ENCODE measurements around the gene ARHGAP45. TPM values are rescaled to one million over a fixed set of nuclear protein-coding genes. Genes with fewer than 3 reads are reported as not detected.
A peak's percentile ranks its signal among the peaks of the same experiment; 100 is the strongest.
"Not testable (repeated sequence)": the region's sequence is repeated elsewhere in the genome, so short reads cannot be mapped to it uniquely, and the experiment has no call there.

ARHGAP45 gene
- total RNA-seq, 2 donors from 2014 or later, result 603 to 646 TPM

DNA sequence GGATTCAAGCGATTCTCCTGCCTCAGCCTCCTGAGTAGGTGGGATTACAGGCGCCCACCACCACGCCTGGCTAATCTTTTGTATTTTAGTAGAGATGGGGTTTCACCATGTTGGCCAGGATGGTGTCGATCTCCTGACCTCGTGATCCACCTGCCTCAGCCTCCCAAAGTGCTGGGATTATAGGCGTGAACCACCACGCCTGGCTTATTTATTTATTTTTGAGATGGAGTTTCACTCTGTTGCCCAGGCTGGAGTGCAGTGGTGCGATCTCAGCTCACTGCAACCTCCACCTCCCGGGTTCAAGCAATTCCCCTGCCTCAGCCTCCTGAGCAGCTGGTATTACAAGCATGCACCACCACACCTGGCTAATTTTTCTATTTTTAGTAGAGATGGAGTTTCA, 47.8 kb downstream of the ARHGAP45 start:
- peak overlapping the region; percentile 63 for H3K4me3 Mint-ChIP-seq
- not testable (repeated sequence) for ATAC-seq; H3K27ac Mint-ChIP-seq; H3K36me3 Mint-ChIP-seq (ENCODE audit: low read depth); H3K27me3 Mint-ChIP-seq; DNase-seq; H3K9me3 ChIP-seq (ENCODE audit: control insufficient read depth, low read length, poor library complexity, severe bottlenecking); H3K4me1 Mint-ChIP-seq

DNA sequence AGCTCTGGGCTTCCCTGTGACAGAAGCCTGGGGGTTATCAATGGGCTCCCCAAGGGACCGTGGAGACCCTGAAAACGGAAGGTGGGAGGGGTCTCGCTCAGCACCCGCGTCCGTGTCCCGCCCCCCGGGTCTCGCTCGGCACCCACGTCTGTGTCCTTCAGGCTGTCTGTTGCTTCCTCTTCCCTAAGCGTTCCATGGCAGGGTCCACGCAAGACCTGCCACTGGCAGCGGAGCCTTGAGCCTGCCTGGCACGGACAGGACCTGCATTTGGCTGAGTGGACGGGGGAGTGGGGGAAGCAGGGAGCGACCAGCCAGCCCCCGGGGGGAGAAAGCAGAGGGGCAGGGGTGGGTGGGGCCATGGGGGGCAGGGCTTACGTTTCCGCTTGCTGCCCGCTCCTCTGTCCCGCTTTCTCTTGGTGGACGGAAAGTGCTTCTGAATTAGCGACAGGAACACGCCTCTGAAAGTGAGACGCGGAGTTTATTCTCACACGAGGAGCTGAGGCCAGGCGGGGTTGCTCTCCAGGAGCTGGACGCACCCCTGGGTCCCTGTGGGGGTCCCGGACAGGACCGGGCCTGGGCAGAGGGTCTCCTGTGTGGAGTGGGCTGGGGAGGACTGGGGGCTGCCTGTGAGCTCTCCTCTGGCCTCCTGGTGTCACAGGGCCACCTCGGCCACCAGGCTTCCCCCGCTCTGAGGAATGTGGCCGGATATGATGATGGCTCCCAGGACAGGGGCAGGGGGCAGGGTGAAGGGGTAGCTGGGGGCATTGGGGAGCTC, 48.9 kb downstream of the ARHGAP45 start:
- Mint-ChIP-seq H3K4me1 (no peaks in the 10 kb centered on the region), H3K4me3 (no peak overlapping the region), H3K27ac (peak overlapping the region; percentile 6), H3K27me3 (no peaks in the 10 kb centered on the region), H3K36me3 (ENCODE audit: low read depth) (no peaks in the 10 kb centered on the region)
- DNase-seq (no peak), ATAC-seq (no peak)
- H3K9me3 ChIP-seq (ENCODE audit: control insufficient read depth, low read length, poor library complexity, severe bottlenecking), result no peaks in the 10 kb centered on the region

DNA sequence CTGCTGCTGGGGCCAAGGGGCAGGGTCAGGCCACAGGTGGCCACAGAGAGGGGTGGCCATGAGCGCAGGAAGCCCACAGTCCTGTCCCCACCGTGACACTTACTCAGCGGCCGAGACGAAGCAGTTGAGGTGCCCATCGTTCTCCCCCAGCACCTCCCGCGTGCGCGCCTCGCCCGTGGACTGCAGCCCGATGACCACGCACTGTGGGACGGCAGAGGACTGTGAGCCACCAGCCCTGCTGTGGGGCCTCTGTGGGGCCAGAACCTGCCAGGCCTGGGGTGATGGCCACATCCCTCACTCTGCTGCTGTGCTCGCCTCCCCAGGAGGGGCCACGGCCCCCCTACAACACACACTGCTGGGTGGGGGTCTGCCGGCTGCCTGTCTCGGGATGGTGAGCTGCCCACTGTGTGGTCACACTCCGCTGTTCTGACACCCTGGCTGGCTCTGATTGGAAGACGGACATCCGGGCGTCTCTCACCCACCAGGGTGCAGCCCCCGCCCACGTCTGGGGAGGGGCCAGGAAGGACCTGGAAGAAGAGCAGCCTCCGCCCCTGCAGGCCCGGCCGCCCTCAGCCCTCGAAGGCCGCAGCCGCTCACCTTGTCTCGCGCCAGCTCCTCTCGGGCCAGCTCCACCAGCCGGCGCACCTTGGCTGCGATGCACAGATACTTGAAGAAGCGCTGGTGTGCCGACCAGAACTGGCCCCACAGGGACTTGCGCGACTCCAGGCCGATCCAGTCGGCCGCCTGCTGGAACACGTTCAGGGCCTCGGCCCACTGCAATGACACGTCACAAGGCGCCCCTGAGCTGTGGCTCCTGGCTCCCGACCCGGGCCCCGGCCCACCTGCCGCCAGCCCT, 50.0 kb downstream of the ARHGAP45 start:
- H3K4me1 Mint-ChIP-seq, result peaks cover 2% of the 10 kb centered on the region
- no peaks in the 10 kb centered on the region for H3K27me3 Mint-ChIP-seq
- ATAC-seq (no peak), DNase-seq (peak in 1 of 3 donors; percentile 8)
- no peak overlapping the region for H3K27ac Mint-ChIP-seq
- no peak overlapping the region for H3K4me3 Mint-ChIP-seq
- H3K36me3 Mint-ChIP-seq (ENCODE audit: low read depth), result no peaks in the 10 kb centered on the region
- no peaks in the 10 kb centered on the region for H3K9me3 ChIP-seq (ENCODE audit: control insufficient read depth, low read length, poor library complexity, severe bottlenecking)

DNA sequence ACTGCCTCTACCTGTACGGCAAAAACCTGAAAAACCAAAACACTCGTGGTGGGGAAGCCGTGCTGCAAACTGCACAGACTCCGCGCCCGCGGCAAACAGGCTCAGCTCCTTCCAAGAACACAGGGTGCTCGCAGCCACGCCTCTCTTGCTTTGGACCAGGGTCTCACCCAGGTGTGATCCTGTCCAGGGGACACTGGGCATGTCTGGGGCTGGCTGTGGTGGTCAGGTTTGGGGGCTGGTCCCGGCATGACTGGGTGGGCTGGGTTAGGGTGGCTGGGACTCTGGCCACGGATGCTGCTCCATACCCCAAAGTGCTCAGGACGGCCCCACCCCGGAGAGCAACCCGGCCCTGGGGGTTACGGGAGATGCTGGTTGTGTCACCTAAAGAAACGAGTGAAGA, 50.7 kb downstream of the ARHGAP45 start:
- no peak for ATAC-seq

DNA sequence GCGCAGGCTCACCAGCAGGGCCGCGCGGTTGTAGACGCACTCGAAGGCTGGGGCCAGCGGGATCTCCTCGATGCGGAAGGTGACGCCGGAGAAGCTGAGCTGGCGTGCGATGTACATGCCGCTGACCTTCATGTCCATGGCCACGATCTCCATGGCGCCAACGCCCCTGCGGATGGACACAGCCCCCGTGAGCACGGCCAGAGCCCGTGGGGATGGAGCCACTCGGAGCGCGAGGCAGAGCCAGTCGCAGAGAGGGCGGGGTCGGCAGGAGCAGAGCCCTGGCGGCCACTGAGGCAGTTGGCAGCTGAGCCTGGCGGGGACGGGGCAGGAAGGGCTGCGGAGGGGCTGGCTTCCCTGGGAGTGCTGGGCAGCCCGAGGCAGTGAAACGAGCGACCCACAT, 52.0 kb downstream of the ARHGAP45 start:
- ATAC-seq (no peak), DNase-seq (no peak)
- no peaks in the 10 kb centered on the region for H3K36me3 Mint-ChIP-seq (ENCODE audit: low read depth)
- no peaks in the 10 kb centered on the region for H3K27me3 Mint-ChIP-seq
- H3K4me1 Mint-ChIP-seq, result peaks cover 3% of the 10 kb centered on the region
- no peaks in the 10 kb centered on the region for H3K9me3 ChIP-seq (ENCODE audit: control insufficient read depth, low read length, poor library complexity, severe bottlenecking)
- H3K4me3 Mint-ChIP-seq, result peak overlapping the region; percentile 33
- H3K27ac Mint-ChIP-seq, result no peak overlapping the region

More for the DNA sequence above, 50.7 kb downstream of the ARHGAP45 start:
- H3K27me3 Mint-ChIP-seq, result no peaks in the 10 kb centered on the region
- H3K4me3 Mint-ChIP-seq, result no peak overlapping the region
- H3K4me1 Mint-ChIP-seq, result peaks cover 2% of the 10 kb centered on the region
- no peaks in the 10 kb centered on the region for H3K36me3 Mint-ChIP-seq (ENCODE audit: low read depth)
- H3K9me3 ChIP-seq (ENCODE audit: control insufficient read depth, low read length, poor library complexity, severe bottlenecking), result no peaks in the 10 kb centered on the region
- DNase-seq, result no peak
- H3K27ac Mint-ChIP-seq, result no peak overlapping the region

DNA sequence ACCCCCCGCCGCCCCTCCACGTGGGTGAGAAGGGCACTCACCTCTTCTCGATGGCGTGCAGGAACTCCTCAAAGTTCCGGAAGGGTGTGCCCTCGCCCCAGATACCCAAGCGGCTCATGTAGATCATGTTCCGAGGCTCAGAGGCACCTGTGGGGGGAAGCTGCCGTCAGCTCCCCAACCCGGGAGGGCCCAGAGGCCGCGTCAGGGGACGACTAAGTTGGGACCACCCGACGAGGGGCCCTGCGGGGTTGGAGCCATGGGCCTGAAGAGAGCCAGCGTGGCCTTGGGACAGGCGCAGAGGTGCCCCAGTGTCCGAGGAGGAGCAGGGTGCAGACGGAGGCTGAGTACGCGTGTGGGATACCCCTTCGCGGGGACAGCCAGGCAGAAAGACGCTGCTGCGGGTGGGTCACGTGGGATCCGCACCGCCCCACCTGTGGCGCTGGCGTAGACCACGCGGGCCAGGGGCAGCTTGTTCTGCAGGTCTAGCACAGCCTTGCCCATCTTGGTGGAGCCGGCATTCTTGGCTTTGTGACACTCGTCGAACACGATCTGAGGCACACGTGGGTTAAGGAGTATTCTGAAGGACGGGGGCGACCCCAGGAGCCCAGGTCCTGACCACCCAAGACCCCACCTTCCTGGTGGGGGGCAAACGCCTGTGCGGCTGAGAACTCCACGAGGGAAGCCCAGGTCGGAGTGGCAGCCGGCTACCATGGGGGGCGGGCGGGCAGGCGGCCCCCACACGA, 52.7 kb downstream of the ARHGAP45 start:
- ATAC-seq (no peak), DNase-seq (no peak)
- H3K27me3 Mint-ChIP-seq, result no peaks in the 10 kb centered on the region
- H3K4me1 Mint-ChIP-seq, result peaks cover 3% of the 10 kb centered on the region
- no peak overlapping the region for H3K4me3 Mint-ChIP-seq
- no peaks in the 10 kb centered on the region for H3K9me3 ChIP-seq (ENCODE audit: control insufficient read depth, low read length, poor library complexity, severe bottlenecking)
- no peaks in the 10 kb centered on the region for H3K36me3 Mint-ChIP-seq (ENCODE audit: low read depth)
- H3K27ac Mint-ChIP-seq, result no peak overlapping the region

DNA sequence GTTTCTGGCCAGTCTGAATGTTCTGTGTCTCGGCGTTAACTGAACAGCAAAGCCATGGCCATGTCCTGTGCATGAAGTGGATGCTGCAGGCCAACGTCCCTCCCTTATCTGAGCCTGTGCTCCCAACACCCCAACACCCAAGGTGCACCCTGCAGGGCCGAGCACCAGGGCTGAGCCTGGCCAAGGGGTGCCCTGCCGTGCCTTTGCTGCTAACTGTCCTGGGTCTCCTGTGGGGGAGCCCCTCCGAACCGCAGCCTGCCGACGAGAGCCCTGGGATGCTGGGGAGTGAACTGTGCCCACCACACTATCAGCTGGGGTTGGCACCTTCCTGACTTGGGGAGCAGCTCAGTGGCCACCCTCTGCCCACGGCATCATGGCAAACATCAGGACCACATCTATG, 54.4 kb downstream of the ARHGAP45 start:
- no peak overlapping the region for H3K4me3 Mint-ChIP-seq
- H3K27ac Mint-ChIP-seq, result peak overlapping the region; percentile 39

DNA sequence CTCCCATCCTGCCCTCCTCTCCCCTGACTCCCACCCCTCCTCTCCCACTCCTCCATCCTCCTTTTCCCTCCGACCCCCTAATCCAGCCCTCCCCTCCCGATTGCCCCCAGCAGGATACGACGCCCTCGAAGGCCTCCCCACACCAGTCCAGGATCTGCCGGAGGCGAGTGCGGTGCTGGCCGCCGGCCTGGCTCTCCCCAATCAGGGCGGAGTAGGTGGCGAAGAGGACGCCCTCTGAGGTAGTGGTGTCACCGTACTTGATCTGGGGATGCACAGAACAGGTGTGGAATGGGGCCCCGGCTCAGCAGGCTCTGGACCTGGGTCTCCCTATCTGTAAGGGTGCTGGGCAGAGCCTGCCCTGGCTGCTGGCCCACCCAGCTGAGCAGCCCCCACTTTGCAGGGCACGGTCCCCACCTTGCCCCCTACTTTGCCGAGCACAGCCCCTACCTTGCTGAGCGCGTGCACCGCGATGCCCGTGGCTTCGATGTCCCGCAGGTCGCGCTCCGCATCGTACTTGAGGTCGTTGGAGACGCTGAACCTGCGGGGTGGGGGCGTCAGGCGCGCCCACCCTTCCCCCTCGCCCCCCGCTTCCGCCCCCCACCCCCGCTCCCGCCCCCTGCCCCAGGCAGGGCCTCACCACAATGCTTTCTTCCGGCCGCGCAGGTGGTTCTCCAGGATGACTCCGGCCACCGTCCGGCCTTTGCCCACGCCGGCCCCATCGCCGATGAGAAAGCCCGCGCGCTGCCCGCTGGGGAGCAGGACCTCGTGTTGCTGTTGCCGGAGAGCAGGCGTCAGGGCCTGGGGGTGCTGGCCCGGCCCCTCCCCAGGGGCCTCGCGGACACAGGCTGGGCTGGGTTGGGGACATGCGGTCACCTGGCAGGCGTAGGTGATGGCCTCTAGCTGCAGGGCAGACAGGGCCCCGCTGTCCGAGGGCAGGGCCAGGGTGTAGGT, 55.3 kb downstream of the ARHGAP45 start:
- no peak overlapping the region for H3K4me3 Mint-ChIP-seq
- H3K36me3 Mint-ChIP-seq (ENCODE audit: low read depth), result no peaks in the 10 kb centered on the region
- no peaks in the 10 kb centered on the region for H3K9me3 ChIP-seq (ENCODE audit: control insufficient read depth, low read length, poor library complexity, severe bottlenecking)
- no peak overlapping the region for H3K27ac Mint-ChIP-seq
- ATAC-seq (no peak), DNase-seq (no peak)
- peaks cover 5% of the 10 kb centered on the region for H3K4me1 Mint-ChIP-seq
- no peaks in the 10 kb centered on the region for H3K27me3 Mint-ChIP-seq

More for the DNA sequence above, 54.4 kb downstream of the ARHGAP45 start:
- no peak for DNase-seq
- H3K4me1 Mint-ChIP-seq, result peaks cover 5% of the 10 kb centered on the region
- ATAC-seq, result no peak
- H3K9me3 ChIP-seq (ENCODE audit: control insufficient read depth, low read length, poor library complexity, severe bottlenecking), result no peaks in the 10 kb centered on the region
- H3K36me3 Mint-ChIP-seq (ENCODE audit: low read depth), result no peaks in the 10 kb centered on the region
- H3K27me3 Mint-ChIP-seq, result no peaks in the 10 kb centered on the region

DNA sequence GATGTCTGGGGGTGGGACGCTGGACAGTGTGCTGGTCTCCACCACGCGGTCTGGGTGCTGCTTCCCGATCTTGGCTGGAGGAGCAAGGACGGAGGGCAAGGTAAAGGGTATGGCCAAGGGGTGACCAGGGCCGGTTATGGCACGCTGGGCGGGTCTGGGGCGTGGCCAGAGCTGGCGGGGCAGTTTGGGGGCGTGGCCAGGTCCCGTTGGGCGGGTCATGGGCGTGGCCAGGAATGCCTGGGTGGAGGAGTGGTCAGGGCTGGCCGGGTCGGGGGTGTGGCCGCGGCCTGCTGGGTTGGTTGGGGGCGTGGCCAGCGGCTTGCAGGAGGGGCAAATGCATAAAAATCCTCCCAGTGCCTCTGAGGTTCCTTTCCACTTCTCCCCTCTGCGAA, 56.0 kb downstream of the ARHGAP45 start:
- Mint-ChIP-seq H3K27ac (peak overlapping the region; percentile 27), H3K4me3 (no peak overlapping the region), H3K4me1 (peaks cover 7% of the 10 kb centered on the region), H3K36me3 (ENCODE audit: low read depth) (no peaks in the 10 kb centered on the region), H3K27me3 (no peaks in the 10 kb centered on the region)
- H3K9me3 ChIP-seq (ENCODE audit: control insufficient read depth, low read length, poor library complexity, severe bottlenecking), result no peaks in the 10 kb centered on the region
- no peak for DNase-seq
- peak; percentile 34 for ATAC-seq

DNA sequence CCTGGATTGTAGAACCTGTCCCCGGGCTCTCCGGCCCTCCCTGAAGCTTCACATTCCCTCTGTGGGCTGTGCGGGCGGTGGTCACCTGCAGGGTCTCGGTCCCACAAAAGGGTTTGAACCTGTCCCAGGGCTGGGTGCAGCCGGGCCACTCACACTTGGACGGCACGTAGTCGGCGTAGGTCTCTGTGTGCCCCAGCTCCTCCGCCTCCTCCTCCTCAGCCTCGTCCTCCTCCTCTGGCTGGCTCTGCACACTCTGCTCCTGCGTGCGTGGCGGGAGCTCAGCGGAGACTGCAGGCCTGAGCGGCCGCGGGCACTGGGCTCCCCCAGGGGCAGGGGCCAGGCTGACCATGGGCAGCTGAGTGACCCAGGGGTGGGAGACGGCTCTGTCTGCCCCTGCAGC, 56.4 kb downstream of the ARHGAP45 start:
- no peaks in the 10 kb centered on the region for H3K9me3 ChIP-seq (ENCODE audit: control insufficient read depth, low read length, poor library complexity, severe bottlenecking)
- DNase-seq (no peak), ATAC-seq (no peak)
- no peaks in the 10 kb centered on the region for H3K36me3 Mint-ChIP-seq (ENCODE audit: low read depth)
- no peak overlapping the region for H3K4me3 Mint-ChIP-seq
- no peaks in the 10 kb centered on the region for H3K27me3 Mint-ChIP-seq
- peak overlapping the region; percentile 27 for H3K27ac Mint-ChIP-seq
- H3K4me1 Mint-ChIP-seq, result peaks cover 7% of the 10 kb centered on the region

DNA sequence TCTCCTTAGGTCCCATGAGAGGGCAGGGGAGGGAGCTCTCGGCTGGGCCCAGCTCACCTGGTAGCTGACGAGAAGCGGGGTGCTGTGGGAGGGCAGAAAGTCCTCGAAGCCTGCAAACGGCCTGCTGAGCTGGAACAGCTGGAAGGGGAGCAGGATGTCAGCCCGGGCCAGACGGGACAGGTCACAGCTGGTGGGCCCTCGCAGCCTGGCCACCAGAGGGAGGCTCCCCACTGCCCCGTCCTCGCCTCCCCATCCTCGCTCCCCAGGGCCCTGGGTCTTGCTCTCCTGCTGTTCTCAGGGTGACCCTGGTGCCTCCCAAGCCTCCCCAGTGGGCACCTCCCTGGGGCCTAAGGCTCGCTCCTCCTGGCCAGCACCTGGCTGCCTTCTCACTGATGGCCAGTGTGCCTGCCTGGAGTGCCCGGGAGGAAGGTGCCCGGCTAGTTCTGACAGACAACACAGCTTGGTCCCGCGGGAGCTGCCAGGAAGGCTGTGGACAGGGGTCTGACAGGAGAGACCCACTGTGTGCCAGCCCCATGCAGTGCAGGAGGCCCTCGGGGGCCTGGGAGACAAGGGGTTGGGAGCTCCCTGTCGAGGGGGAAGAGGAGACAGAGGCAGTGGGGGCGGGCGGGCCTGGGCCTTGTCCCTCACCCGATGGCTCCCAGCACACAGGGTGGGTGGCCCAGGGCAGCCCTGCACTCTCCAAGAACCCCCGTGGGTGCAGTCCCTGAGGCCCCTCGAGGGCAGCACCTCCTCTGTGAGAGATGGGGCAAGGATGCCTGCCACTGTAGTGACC, 57.1 kb downstream of the ARHGAP45 start:
- Mint-ChIP-seq H3K27ac (no peak overlapping the region), H3K4me1 (peaks cover 9% of the 10 kb centered on the region), H3K4me3 (no peak overlapping the region), H3K36me3 (ENCODE audit: low read depth) (no peaks in the 10 kb centered on the region), H3K27me3 (no peaks in the 10 kb centered on the region)
- no peaks in the 10 kb centered on the region for H3K9me3 ChIP-seq (ENCODE audit: control insufficient read depth, low read length, poor library complexity, severe bottlenecking)
- no peak for ATAC-seq
- DNase-seq, result peak in 1 of 3 donors; percentile 10

Measured in T-helper 17 cell (primary cell).